Thoracic aorta (tissue), 2 donors: ENCODE results near the gene SPRN. TPM values are rescaled to one million over a fixed set of nuclear protein-coding genes. Genes with fewer than 3 reads are reported as not detected.
"Not testable (repeated sequence)": the region's sequence is repeated elsewhere in the genome, so short reads cannot be mapped to it uniquely, and the experiment has no call there.

ENCODE experiments used
- ATAC-seq: fragments of 150-250 bp; one replicate; pipeline ENCODE4 v1.8.0; 2017; ENCODE audit warnings: low read depth; ENCODE audit not compliant: insufficient number of reproducible peaks, low FRiP score
- DNase-seq: peaks from one replicate; pipeline ENCODE4 v3.0.0-alpha.2; 2020; ENCODE audit warnings: low spot score
- H3K27ac ChIP-seq, 2 donors: fragments of 200-600 bp; sonication (generic); 1 replicate in 1 of 2; 2 replicates in 1 of 2; pipeline ENCODE4 v1.5.1; 2016; ENCODE audit warnings: mild to moderate bottlenecking in 2 of 2, moderate library complexity in 2 of 2
- H3K27me3 ChIP-seq: fragments of 200-600 bp; sonication (generic); replicated peaks from 2 replicates; pipeline ENCODE4 v1.6.0; 2016; ENCODE audit warnings: mild to moderate bottlenecking; ENCODE audit not compliant: insufficient read depth
- H3K36me3 ChIP-seq: fragments of 200-600 bp; sonication (generic); one replicate; pipeline ENCODE4 v1.5.1; 2016
- H3K4me1 ChIP-seq, 2 donors: fragments of 200-600 bp; sonication (generic); 1 replicate in 1 of 2; 2 replicates in 1 of 2; pipeline versions ENCODE4 v1.5.1 to v1.6.0; 2016; ENCODE audit warnings: low read depth in 2 of 2, mild to moderate bottlenecking in 1 of 2; ENCODE audit not compliant: control insufficient read depth in 1 of 2
- H3K4me3 ChIP-seq: fragments of 200-600 bp; sonication (generic); 2 replicates; pipeline ENCODE4 v1.5.1; 2016; ENCODE audit warnings: mild to moderate bottlenecking
- H3K9me3 ChIP-seq: fragments of 200-600 bp; sonication (generic); 2 replicates; pipeline ENCODE4 v1.5.1; 2016
- total RNA-seq, 2 donors: library from RNA; depleted of rRNA; stranded (reverse); fragments of >200 nt; gene quantifications; one replicate each; pipeline versions ENCODE4 v1.1.0 to v1.2.3, GENCODE V29; 2016
- TF ChIP-seq, protein P1 (sequence below): fragments of 200-600 bp; sonication (generic); IDR thresholded peaks from one replicate; pipeline ENCODE4 v1.5.1; 2019; ENCODE audit warnings: antibody characterized with exemption

Gene SPRN
- total RNA-seq, 2 donors from 2014 or later = not detected

DNA sequence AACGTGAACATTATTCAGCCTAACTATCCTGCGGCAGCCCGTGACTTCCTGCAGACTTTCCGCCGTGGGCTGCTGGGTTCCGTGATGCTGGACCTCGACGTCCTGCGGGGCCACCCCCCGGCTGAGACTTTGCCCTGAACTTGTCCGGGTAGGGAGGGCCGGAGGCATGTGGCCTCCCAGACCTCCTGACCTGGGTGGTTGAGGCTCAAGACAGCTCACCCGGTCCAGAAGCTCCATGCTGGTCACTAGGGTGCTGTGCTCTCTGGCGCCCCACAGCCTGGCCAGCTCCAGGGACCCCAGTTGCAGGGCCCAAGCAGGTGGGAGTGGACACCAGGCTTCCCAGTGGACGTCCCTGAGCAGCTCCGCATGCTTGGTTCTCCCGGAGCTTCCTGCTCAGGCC lies 4.4 kb downstream of the SPRN start:
- Histone ChIP-seq H3K4me3 (no peak overlapping the region), H3K27me3 (no peaks in the 10 kb centered on the region), H3K4me1 (peaks cover 0 to 7% of the 10 kb centered on the region in 2 donors), H3K27ac (no peak overlapping the region), H3K36me3 (peaks cover 28% of the 10 kb centered on the region), H3K9me3 (no peaks in the 10 kb centered on the region)
- TF ChIP-seq, protein P1, sequence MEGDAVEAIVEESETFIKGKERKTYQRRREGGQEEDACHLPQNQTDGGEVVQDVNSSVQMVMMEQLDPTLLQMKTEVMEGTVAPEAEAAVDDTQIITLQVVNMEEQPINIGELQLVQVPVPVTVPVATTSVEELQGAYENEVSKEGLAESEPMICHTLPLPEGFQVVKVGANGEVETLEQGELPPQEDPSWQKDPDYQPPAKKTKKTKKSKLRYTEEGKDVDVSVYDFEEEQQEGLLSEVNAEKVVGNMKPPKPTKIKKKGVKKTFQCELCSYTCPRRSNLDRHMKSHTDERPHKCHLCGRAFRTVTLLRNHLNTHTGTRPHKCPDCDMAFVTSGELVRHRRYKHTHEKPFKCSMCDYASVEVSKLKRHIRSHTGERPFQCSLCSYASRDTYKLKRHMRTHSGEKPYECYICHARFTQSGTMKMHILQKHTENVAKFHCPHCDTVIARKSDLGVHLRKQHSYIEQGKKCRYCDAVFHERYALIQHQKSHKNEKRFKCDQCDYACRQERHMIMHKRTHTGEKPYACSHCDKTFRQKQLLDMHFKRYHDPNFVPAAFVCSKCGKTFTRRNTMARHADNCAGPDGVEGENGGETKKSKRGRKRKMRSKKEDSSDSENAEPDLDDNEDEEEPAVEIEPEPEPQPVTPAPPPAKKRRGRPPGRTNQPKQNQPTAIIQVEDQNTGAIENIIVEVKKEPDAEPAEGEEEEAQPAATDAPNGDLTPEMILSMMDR = no peak
- ATAC-seq (no peak), DNase-seq (no peak)

DNA sequence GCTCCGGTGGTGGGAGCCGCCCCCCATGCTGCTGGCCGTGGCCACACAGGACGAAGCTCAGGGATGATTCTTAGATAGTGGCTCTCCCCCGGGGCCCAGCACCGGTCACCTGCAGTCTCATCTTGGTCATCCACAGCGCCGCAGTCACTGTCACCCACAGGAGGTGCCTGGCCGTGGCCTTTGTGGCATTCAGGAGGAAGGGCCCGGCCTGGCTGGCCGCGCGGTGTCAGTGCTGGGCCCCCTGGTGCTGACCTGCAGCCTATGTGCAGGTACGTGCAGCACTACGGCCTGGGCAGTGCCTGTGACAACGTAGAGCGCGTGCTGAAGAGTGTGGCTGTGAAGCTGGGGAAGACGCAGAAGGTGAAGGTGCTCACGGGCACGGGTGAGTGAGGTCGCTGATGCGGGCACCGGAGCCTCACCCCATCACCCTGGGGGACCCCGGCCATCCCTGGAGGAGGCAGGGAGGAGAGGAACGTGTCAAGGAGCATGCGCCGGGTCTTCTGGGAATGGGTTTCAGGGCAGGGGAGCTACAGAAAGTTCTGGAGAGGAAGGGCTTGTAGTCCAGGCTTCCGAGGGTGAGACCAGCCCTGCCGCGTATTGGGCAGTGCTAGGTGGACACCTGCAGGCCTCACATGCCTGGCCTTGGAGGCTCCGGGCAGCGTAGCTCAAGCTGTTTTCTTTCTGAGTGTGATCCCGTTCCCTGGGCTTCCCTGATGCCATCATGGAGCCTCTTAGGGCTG lies 5.0 kb downstream of the SPRN start:
- TF ChIP-seq, protein P1 = no peak
- no peak overlapping the region for H3K27ac ChIP-seq
- ATAC-seq = no peak
- no peak for DNase-seq
- no peaks in the 10 kb centered on the region for H3K27me3 ChIP-seq
- H3K36me3 ChIP-seq = peaks cover 28% of the 10 kb centered on the region
- no peak overlapping the region for H3K4me3 ChIP-seq
- H3K4me1 ChIP-seq = peaks cover 0 to 7% of the 10 kb centered on the region in 2 donors
- no peaks in the 10 kb centered on the region for H3K9me3 ChIP-seq

DNA sequence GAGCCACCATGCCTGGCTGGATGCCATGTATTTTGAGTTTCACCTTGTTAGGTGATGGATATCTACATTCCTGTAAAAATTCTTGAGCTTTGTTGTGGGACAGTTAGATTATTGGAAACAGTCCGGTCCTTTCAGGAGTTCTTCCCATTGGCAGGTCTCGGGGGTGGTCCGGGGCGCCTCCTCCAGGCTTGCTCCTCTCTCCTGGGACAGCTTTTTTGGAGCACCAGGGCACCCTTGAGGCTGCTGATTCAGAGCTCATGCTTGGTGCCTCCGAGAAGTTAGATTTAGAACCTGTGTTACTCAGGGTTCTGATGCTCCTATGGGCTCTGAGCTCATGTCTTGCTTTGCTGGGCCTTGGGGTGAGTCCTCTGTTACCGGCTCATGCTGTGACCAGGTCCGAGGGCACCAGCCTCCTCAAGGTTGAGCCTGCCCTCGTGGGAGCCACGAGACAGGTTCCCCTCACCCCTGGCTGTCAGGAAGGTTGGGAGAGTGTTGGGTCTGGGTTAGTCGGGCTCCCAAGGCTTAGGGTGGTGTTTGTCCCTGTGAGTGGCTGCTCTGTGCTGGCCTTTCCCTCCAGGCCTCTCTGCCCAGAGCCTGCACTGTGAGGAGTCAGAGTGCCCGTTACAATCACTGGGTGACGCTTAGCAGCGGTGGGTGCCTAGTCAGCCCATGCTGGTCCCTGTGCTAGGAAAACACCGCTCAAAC lies 6.0 kb downstream of the SPRN start:
- peaks cover 29% of the 10 kb centered on the region for H3K36me3 ChIP-seq
- no peaks in the 10 kb centered on the region for H3K9me3 ChIP-seq
- DNase-seq = no peak
- ATAC-seq = no peak
- peaks cover 0 to 7% of the 10 kb centered on the region in 2 donors for H3K4me1 ChIP-seq
- no peaks in the 10 kb centered on the region for H3K27me3 ChIP-seq
- H3K27ac ChIP-seq = no peak overlapping the region
- TF ChIP-seq, protein P1 = no peak
- H3K4me3 ChIP-seq = no peak overlapping the region

DNA sequence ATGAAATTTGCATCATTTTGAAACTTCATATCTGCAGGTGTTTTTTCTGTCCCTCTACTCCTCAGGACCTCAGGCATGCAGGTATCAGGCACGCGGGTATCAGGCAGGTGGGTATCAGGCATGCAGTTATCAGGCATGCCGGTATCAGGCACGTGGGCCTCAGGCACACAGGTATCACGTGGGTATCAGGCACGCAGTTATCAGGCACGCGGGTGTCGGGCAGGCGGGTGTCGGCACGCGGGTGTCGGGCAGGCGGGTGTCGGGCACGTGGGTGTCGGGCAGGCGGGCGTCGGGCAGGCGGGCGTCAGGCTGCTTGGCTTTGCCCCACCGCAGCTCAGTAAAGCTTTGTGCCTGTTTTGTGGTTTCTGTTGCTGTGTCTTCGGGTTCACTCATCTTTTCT lies 8.7 kb downstream of the SPRN start:
- Histone ChIP-seq H3K4me3 (no peak overlapping the region), H3K27ac (no peak overlapping the region), H3K36me3 (peaks cover 33% of the 10 kb centered on the region), H3K27me3 (no peaks in the 10 kb centered on the region), H3K9me3 (peaks cover 24% of the 10 kb centered on the region), H3K4me1 (no peaks in the 10 kb centered on the region)
- ATAC-seq (no peak), DNase-seq (no peak)
- TF ChIP-seq, protein P1 = no peak

DNA sequence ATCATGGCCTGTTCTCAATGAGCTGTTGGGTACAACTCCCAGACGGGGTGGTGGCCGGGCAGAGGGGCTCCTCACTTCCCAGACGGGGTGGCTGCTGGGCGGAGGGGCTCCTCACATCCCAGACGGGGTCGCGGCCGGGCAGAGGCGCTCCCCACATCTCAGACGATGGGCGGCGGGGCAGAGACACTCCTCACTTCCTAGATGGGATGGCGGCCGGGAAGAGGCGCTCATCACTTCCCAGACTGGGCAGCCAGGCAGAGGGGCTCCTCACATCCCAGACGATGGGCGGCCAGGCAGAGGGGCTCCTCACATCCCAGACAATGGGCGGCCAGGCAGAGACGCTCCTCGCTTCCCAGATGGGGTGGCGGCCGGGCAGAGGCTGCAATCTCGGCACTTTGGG lies 10.0 kb downstream of the SPRN start:
- not testable (repeated sequence) for H3K27ac ChIP-seq, H3K4me1 ChIP-seq, ATAC-seq, H3K27me3 ChIP-seq, DNase-seq, H3K4me3 ChIP-seq
- Histone ChIP-seq H3K36me3 (peaks cover 22% of the 10 kb centered on the region), H3K9me3 (peaks cover 26% of the 10 kb centered on the region)
